Measurements from ENCODE around the gene TOX3. TPM values are rescaled to one million over a fixed set of nuclear protein-coding genes. Genes with fewer than 3 reads are reported as not detected.

Gene TOX3
- total RNA-seq, 4 donors from 2014 or later, result 0.51 to 3.8 (median 1.9) TPM

DNA sequence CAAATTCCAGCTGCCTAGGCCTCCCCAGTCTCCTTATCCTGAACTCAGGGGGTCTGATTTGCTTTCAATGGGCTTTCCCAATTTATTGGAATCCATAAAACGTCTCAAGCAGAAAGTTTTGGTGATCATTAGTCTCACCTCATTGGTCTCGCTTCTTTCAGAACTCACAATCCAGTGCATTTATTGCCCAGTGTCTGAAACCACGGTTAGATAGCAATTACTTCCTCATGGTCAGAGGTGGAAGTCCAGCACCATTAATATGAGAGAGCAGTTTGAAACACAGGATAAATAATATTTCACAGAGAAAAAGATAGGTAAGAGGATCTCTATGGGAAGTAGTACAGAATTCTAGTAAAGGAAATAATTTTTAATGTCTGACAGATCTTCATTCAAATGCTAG, 128.7 kb downstream of the TOX3 start:
- TF ChIP-seq POLR2A (IDR thresholded peaks at IDR 0.05), result no peak
- TF ChIP-seq, protein P1, sequence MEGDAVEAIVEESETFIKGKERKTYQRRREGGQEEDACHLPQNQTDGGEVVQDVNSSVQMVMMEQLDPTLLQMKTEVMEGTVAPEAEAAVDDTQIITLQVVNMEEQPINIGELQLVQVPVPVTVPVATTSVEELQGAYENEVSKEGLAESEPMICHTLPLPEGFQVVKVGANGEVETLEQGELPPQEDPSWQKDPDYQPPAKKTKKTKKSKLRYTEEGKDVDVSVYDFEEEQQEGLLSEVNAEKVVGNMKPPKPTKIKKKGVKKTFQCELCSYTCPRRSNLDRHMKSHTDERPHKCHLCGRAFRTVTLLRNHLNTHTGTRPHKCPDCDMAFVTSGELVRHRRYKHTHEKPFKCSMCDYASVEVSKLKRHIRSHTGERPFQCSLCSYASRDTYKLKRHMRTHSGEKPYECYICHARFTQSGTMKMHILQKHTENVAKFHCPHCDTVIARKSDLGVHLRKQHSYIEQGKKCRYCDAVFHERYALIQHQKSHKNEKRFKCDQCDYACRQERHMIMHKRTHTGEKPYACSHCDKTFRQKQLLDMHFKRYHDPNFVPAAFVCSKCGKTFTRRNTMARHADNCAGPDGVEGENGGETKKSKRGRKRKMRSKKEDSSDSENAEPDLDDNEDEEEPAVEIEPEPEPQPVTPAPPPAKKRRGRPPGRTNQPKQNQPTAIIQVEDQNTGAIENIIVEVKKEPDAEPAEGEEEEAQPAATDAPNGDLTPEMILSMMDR (IDR thresholded peaks at IDR 0.05), result no peak
- DNase-seq (ENCODE audit: low spot score in 2 of 2), result no peak
- intact Hi-C loops (cut with DNase I; ENCODE audit: low total_unique reads), result no loop called here
- no peak overlapping the region for H3K4me3 ChIP-seq (ENCODE audit: low read depth, poor library complexity, severe bottlenecking)
- 71 to 73% methylated on average over 3 of the region's 3 CpGs for WGBS, 2 donors

DNA sequence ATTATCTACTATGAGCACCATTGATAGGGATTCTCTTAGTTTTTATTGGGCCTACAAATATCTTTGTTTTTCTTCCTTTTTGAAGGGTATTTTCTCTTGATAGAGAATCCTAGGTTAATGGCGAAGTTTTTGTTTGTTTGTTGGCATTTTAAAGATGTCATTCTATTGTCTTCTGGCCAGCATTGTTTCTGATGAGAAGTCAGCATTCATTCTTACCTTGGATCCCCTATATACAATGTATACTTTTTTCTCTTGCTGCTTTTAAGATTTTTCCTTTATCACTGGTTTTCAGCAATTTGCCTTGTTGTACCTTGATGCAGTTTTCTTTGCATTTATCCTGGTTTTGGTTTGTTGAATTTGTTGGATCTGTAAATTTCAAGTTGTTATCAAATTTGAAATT, 130.1 kb downstream of the TOX3 start:
- 44 to 89% methylated on average over 1 of the region's 1 CpG for WGBS, 2 donors
- intact Hi-C loops (cut with DNase I; ENCODE audit: low total_unique reads), result no loop called here
- H3K4me3 ChIP-seq (ENCODE audit: low read depth, poor library complexity, severe bottlenecking), result no peak overlapping the region
- DNase-seq (ENCODE audit: low spot score in 2 of 2), result no peak
- TF ChIP-seq, protein P1 (IDR thresholded peaks at IDR 0.05), result no peak
- TF ChIP-seq POLR2A (IDR thresholded peaks at IDR 0.05), result no peak

DNA sequence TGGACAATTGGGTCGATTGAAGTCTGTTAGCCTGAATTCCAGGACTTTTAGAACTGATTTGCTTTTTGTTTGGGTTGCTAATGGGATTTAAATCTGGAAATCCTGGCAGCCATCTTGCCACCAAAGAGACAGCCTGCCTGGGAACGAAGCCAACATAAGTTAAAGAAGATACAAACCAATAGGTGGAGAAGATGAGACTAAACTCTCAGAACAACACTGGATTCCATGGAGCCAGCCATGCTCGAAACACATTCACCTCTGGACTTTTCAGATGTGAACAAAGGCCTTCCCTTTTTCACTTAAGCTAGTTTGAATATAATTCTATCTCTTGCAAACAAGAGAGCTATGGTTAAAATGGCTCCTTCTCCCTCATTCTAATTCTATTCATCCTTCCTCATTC, 135.9 kb downstream of the TOX3 start:
- no peak overlapping the region for H3K4me3 ChIP-seq (ENCODE audit: low read depth, poor library complexity, severe bottlenecking)
- TF ChIP-seq POLR2A (IDR thresholded peaks at IDR 0.05), result no peak
- TF ChIP-seq, protein P1 (IDR thresholded peaks at IDR 0.05), result no peak
- 81 to 84% methylated on average over 3 of the region's 3 CpGs for WGBS, 2 donors
- intact Hi-C loops (cut with DNase I; ENCODE audit: low total_unique reads), result no loop called here
- DNase-seq (ENCODE audit: low spot score in 2 of 2), result no peak

DNA sequence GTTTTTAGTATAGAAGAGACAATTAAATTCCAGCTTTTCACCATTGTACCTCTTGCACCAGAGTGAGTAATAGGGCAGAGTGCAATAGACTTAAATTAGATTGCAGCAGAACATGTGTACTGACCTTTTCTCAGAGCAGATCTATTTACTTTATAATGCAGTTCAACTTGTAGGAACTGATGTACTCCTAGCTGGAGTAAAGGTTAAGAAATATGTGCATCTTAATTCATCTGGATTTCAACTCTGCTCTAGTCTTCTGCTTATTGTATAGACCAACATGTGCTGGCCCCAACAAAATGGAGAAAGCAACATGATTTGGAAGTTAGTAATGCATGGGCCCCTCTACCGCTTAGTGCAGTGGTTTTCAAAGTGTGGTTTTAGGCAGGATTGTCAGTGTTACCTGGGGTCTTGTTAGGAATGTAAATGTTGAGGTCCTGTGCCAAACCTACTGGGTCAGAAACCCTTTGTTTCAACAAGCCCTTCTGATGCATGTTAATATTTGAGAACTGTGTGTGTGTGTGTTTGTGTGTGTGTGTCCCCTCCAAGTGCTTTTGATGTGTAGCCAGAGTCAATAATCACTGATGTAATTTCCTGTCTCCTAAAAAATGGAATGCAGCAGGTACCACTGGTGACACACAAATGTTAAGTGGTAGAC, 138.6 kb downstream of the TOX3 start:
- TF ChIP-seq, protein P1 (IDR thresholded peaks at IDR 0.05), result no peak
- no peak for TF ChIP-seq POLR2A (IDR thresholded peaks at IDR 0.05)
- no peak overlapping the region for H3K4me3 ChIP-seq (ENCODE audit: low read depth, poor library complexity, severe bottlenecking)
- intact Hi-C loops (cut with DNase I; ENCODE audit: low total_unique reads), result no loop called here
- 94 to 96% methylated on average over 1 of the region's 1 CpG for WGBS, 2 donors
- DNase-seq (ENCODE audit: low spot score in 2 of 2), result no peak

DNA sequence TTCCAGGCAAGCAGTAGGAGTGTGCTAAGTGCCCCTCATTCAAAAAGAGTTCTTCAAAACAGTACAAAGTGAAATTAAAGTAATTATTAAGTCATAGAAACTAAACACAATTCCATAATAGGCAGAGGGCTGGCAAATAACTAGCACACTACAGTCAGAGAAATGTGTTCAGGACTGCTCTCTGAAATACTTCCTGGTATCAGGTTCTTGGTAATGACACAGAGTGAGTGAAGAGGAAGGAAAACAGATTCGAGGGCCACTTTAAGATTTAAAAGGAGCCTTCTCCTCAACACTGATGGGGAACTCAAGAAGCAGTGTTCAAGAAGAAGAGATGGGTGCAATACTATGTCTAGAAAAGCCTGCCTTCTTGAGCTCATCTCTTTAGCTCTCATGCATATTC, 139.2 kb downstream of the TOX3 start:
- no peak for DNase-seq (ENCODE audit: low spot score in 2 of 2)
- no peak for TF ChIP-seq POLR2A (IDR thresholded peaks at IDR 0.05)
- TF ChIP-seq, protein P1 (IDR thresholded peaks at IDR 0.05), result no peak
- WGBS, 2 donors, result 33 to 47% methylated on average over 1 of the region's 1 CpG
- H3K4me3 ChIP-seq (ENCODE audit: low read depth, poor library complexity, severe bottlenecking), result no peak overlapping the region
- intact Hi-C loops (cut with DNase I; ENCODE audit: low total_unique reads), result no loop called here

DNA sequence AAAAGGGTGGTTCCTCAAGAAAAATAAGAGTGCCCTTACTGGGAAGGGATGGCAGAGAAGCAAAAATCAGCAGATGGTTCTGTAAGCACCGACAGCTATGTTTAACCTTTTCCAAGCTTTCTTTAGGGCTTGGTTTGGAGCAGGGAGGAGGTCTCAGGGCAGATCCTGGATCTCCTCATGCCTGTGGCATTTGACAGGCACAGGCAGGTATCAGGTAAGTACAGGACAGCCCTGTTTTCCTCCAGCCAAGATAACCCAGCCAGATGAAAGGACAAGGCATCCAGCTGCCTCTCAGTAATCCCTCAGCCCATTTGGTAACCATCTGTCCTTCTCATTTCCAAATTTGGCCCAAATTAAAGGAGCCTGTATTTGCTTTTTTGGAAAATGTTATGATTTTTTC, 141.5 kb downstream of the TOX3 start:
- TF ChIP-seq, protein P1 (IDR thresholded peaks at IDR 0.05), result no peak
- TF ChIP-seq POLR2A (IDR thresholded peaks at IDR 0.05), result no peak
- no peak overlapping the region for H3K4me3 ChIP-seq (ENCODE audit: low read depth, poor library complexity, severe bottlenecking)
- WGBS, 2 donors, result 16 to 20% methylated on average over 1 of the region's 1 CpG
- intact Hi-C loops (cut with DNase I; ENCODE audit: low total_unique reads), result no loop called here
- no peak for DNase-seq (ENCODE audit: low spot score in 2 of 2)

Measured in lower leg skin (tissue), 4 donors.